Measurements from ENCODE around the gene TMTC3.

Gene TMTC3

GRCh38 chr12:88227871-88228270 lies 85.8 kb downstream of the TMTC3 start:
- H3K79me2 ChIP-seq (ENCODE audit: insufficient read depth, low read length), result no peaks in the 10 kb centered on the region
- no peak overlapping the region for H3K4me2 ChIP-seq (ENCODE audit: insufficient read depth, low read length)
- peaks cover 6% of the 10 kb centered on the region for H3K4me1 ChIP-seq (ENCODE audit: insufficient read depth, low read length)
- no peaks in the 10 kb centered on the region for H3K36me3 ChIP-seq (ENCODE audit: insufficient read depth, low read length)
- no peak overlapping the region for H3K27ac ChIP-seq (ENCODE audit: low read length)
- H4K20me1 ChIP-seq (ENCODE audit: insufficient read depth, low read length), result no peaks in the 10 kb centered on the region
- no peaks in the 10 kb centered on the region for H3K27me3 ChIP-seq (ENCODE audit: insufficient read depth, low read length, poor library complexity)
- no peaks in the 10 kb centered on the region for H3K9me3 ChIP-seq (ENCODE audit: insufficient read depth, low read length, severe bottlenecking)
- ATAC-seq (ENCODE audit: insufficient read depth, low read depth) (no peak), DNase-seq (no peak)
- TF ChIP-seq EZH2 (IDR thresholded peaks at IDR 0.05; ENCODE audit: borderline replicate concordance, low read depth, low read length, severe bottlenecking) (no peak), CTCF (IDR thresholded peaks at IDR 0.05; ENCODE audit: borderline replicate concordance, extremely low read depth, low read length, poor library complexity, severe bottlenecking) (no peak)
- H2AFZ ChIP-seq (ENCODE audit: low read depth, low read length), result peak overlapping the region; percentile 64; the same call in 1 of the 2 replicates
- no peak overlapping the region for H3K9ac ChIP-seq (ENCODE audit: low read depth, low read length)
- H3K4me3 ChIP-seq (ENCODE audit: low read depth in 1 of 2, low read length in 2 of 2), result no peak overlapping the region

GRCh38 chr12:88228720-88229119 lies 86.6 kb downstream of the TMTC3 start:
- TF ChIP-seq EZH2 (IDR thresholded peaks at IDR 0.05; ENCODE audit: borderline replicate concordance, low read depth, low read length, severe bottlenecking) (no peak), CTCF (IDR thresholded peaks at IDR 0.05; ENCODE audit: borderline replicate concordance, extremely low read depth, low read length, poor library complexity, severe bottlenecking) (no peak)
- H3K4me1 ChIP-seq (ENCODE audit: insufficient read depth, low read length), result peaks cover 6% of the 10 kb centered on the region
- H3K9me3 ChIP-seq (ENCODE audit: insufficient read depth, low read length, severe bottlenecking), result no peaks in the 10 kb centered on the region
- H3K27me3 ChIP-seq (ENCODE audit: insufficient read depth, low read length, poor library complexity), result no peaks in the 10 kb centered on the region
- no peaks in the 10 kb centered on the region for H3K79me2 ChIP-seq (ENCODE audit: insufficient read depth, low read length)
- H3K4me2 ChIP-seq (ENCODE audit: insufficient read depth, low read length), result no peak overlapping the region
- ATAC-seq (ENCODE audit: insufficient read depth, low read depth) (no peak), DNase-seq (no peak)
- no peak overlapping the region for H3K27ac ChIP-seq (ENCODE audit: low read length)
- no peak overlapping the region for H2AFZ ChIP-seq (ENCODE audit: low read depth, low read length)
- no peaks in the 10 kb centered on the region for H4K20me1 ChIP-seq (ENCODE audit: insufficient read depth, low read length)
- no peak overlapping the region for H3K4me3 ChIP-seq (ENCODE audit: low read depth in 1 of 2, low read length in 2 of 2)
- no peaks in the 10 kb centered on the region for H3K36me3 ChIP-seq (ENCODE audit: insufficient read depth, low read length)
- no peak overlapping the region for H3K9ac ChIP-seq (ENCODE audit: low read depth, low read length)

- Histone ChIP-seq H3K79me2 (ENCODE audit: insufficient read depth, low read length) (no peaks in the 10 kb centered on the region), H3K4me3 (ENCODE audit: low read depth in 1 of 2, low read length in 2 of 2) (no peak overlapping the region), H3K27ac (ENCODE audit: low read length) (no peak overlapping the region), H3K27me3 (ENCODE audit: insufficient read depth, low read length, poor library complexity) (no peaks in the 10 kb centered on the region), H3K4me2 (ENCODE audit: insufficient read depth, low read length) (no peak overlapping the region), H3K9me3 (ENCODE audit: insufficient read depth, low read length, severe bottlenecking) (no peaks in the 10 kb centered on the region), H3K4me1 (ENCODE audit: insufficient read depth, low read length) (peaks cover 6% of the 10 kb centered on the region), H4K20me1 (ENCODE audit: insufficient read depth, low read length) (no peaks in the 10 kb centered on the region), H3K36me3 (ENCODE audit: insufficient read depth, low read length) (no peaks in the 10 kb centered on the region), H2AFZ (ENCODE audit: low read depth, low read length) (no peak overlapping the region), H3K9ac (ENCODE audit: low read depth, low read length) (no peak overlapping the region)
- DNase-seq, result no peak
- no peak for ATAC-seq (ENCODE audit: insufficient read depth, low read depth)
- TF ChIP-seq CTCF (IDR thresholded peaks at IDR 0.05; ENCODE audit: borderline replicate concordance, extremely low read depth, low read length, poor library complexity, severe bottlenecking), result no peak
- no peak for TF ChIP-seq EZH2 (IDR thresholded peaks at IDR 0.05; ENCODE audit: borderline replicate concordance, low read depth, low read length, severe bottlenecking)
These were observed 88.2 kb downstream of the TMTC3 start for GRCh38 chr12:88230271-88230670.

Data from DND-41 (cell line).